H1 (cell line): Measurements from ENCODE around the gene STARD3. TPM values are rescaled to one million over a fixed set of nuclear protein-coding genes. Genes with fewer than 3 reads are reported as not detected.

Source experiments
- CTCF ChIA-PET: fragments of 300-600 bp; sonication (Branson Sonifier 250); formaldehyde crosslinking; loops from one replicate; lab custom pipeline; 2021; ENCODE audit not compliant: partially characterized antibody; lab: Charles Lee
- POLR2A ChIA-PET: fragments of 300-600 bp; sonication (Branson Sonifier 250); formaldehyde crosslinking; loops from one replicate; lab custom pipeline; 2021; ENCODE audit warnings: inconsistent platforms; ENCODE audit not compliant: partially characterized antibody; lab: Charles Lee
- DNase-seq, 2 experiments: peaks; one replicate each; pipeline versions ENCODE4 v3.0.0 to v3.0.0-alpha.2; 2010 to 2022; ENCODE audit warnings: low spot score in 2 of 2, low read depth in 1 of 2, mixed read lengths in 1 of 2
- FAIRE-seq: peaks from 2 replicates; lab custom pipeline; 2011; peaks lifted over from hg19 to GRCh38; lab: Jason Lieb, UNC
- H2AFZ ChIP-seq: 2 replicates; pipeline ENCODE4 v1.8.1; 2012; ENCODE audit warnings: low read length, inconsistent platforms
- H2AK5ac ChIP-seq: 2 replicates; pipeline ENCODE4 v1.6.1; 2013; ENCODE audit warnings: low read depth, low read length
- H2BK120ac ChIP-seq: replicated peaks from 2 replicates; pipeline ENCODE3; 2013; ENCODE audit warnings: low read depth, low read length, inconsistent platforms
- H2BK12ac ChIP-seq: 2 replicates; pipeline ENCODE4 v1.6.1; 2013; ENCODE audit warnings: low read depth, low read length
- H2BK15ac ChIP-seq: 2 replicates; pipeline ENCODE4 v1.6.1; 2013; ENCODE audit warnings: low read length
- H2BK20ac ChIP-seq: 2 replicates; pipeline ENCODE4 v1.6.1; 2013; ENCODE audit warnings: low read length
- H2BK5ac ChIP-seq: 2 replicates; pipeline ENCODE4 v1.6.1; 2013; ENCODE audit warnings: low read depth, low read length
- H3K14ac ChIP-seq: 2 replicates; pipeline ENCODE4 v1.6.1; 2013; ENCODE audit warnings: inconsistent platforms; ENCODE audit not compliant: insufficient read length
- H3K18ac ChIP-seq: 2 replicates; pipeline ENCODE4 v1.6.1; 2013; ENCODE audit warnings: low read length; ENCODE audit errors: extremely low read depth
- H3K23ac ChIP-seq: 2 replicates; pipeline ENCODE4 v1.6.1; 2013; ENCODE audit warnings: inconsistent platforms; ENCODE audit not compliant: insufficient read length
- H3K23me2 ChIP-seq: 2 replicates; pipeline ENCODE4 v1.6.1; 2013; ENCODE audit warnings: low read depth, low read length
- H3K27ac ChIP-seq: 2 replicates; pipeline ENCODE4 v1.6.1; 2011; ENCODE audit warnings: low read depth, low read length, inconsistent platforms
- H3K27me3 ChIP-seq, 4 experiments: replicated peaks in 1 of 4; 1 replicate in 1 of 4; 2 replicates in 3 of 4; pipeline versions ENCODE4 v1.6.1 to v1.8.1; 2011 to 2013; ENCODE audit warnings: low read length in 3 of 4, mild to moderate bottlenecking in 3 of 4, inconsistent platforms in 2 of 4, mixed read lengths in 2 of 4, moderate library complexity in 1 of 4; ENCODE audit not compliant: control insufficient read depth in 3 of 4, insufficient read depth in 3 of 4; ENCODE audit errors: extremely low read depth in 1 of 4
- H3K36me3 ChIP-seq, 4 experiments: 2 replicates each; pipeline versions ENCODE4 v1.6.1 to v1.8.1; 2011 to 2013; ENCODE audit warnings: mild to moderate bottlenecking in 4 of 4, low read length in 3 of 4, moderate library complexity in 2 of 4, control low read depth in 1 of 4, inconsistent platforms in 1 of 4; ENCODE audit not compliant: insufficient read depth in 4 of 4, control insufficient read depth in 2 of 4
- H3K4ac ChIP-seq: replicated peaks from 2 replicates; pipeline ENCODE3; 2013; ENCODE audit warnings: low read length, low read depth, mixed read lengths, inconsistent platforms; ENCODE audit not compliant: insufficient read length
- H3K4me1 ChIP-seq, 4 experiments: replicated peaks in 1 of 4; 1 replicate in 1 of 4; 2 replicates in 3 of 4; pipeline versions ENCODE4 v1.6.1 to v1.8.1; 2011 to 2013; ENCODE audit warnings: low read length in 3 of 4, inconsistent platforms in 2 of 4, mixed read lengths in 1 of 4; ENCODE audit not compliant: insufficient read depth in 4 of 4, control insufficient read depth in 3 of 4
- H3K4me2 ChIP-seq, 2 experiments: 2 replicates each; pipeline versions ENCODE4 v1.6.1 to v1.8.1; 2011 to 2013; ENCODE audit warnings: low read depth in 2 of 2, low read length in 2 of 2, control low read depth in 1 of 2, inconsistent platforms in 1 of 2, mild to moderate bottlenecking in 1 of 2; ENCODE audit not compliant: insufficient read depth in 1 of 2
- H3K4me3 ChIP-seq, 4 experiments: fragments of 200-600, 300-600 bp in 1 of 4; sonication (generic), shearing (Covaris generic), sonication (Bioruptor Twin) in 1 of 4; 2 replicates each; pipeline versions ENCODE4 v1.5.1 to v1.8.1; 2011 to 2016; ENCODE audit warnings: low read length in 4 of 4, low read depth in 3 of 4, control low read depth in 2 of 4, inconsistent platforms in 2 of 4, mild to moderate bottlenecking in 2 of 4, mixed read lengths in 1 of 4, moderate library complexity in 1 of 4; ENCODE audit not compliant: insufficient read depth in 2 of 4; ENCODE audit errors: extremely low read depth in 1 of 4
- H3K56ac ChIP-seq: replicated peaks from 2 replicates; pipeline ENCODE3; 2013; ENCODE audit warnings: low read depth, mild to moderate bottlenecking, mixed read lengths, low read length, inconsistent platforms; ENCODE audit not compliant: insufficient read length
- H3K79me1 ChIP-seq: 2 replicates; pipeline ENCODE4 v1.6.1; 2013; ENCODE audit warnings: low read depth, low read length, control low read depth
- H3K79me2 ChIP-seq, 2 experiments: 2 replicates each; pipeline versions ENCODE4 v1.6.1 to v1.8.1; 2012 to 2013; ENCODE audit warnings: low read length in 2 of 2, mild to moderate bottlenecking in 2 of 2, inconsistent platforms in 1 of 2; ENCODE audit not compliant: insufficient read depth in 2 of 2, control insufficient read depth in 1 of 2
- H3K9ac ChIP-seq, 4 experiments: replicated peaks in 1 of 4; 1 replicate in 1 of 4; 2 replicates in 3 of 4; pipeline versions ENCODE4 v1.6.1 to v1.8.1; 2011 to 2013; ENCODE audit warnings: low read depth in 3 of 4, low read length in 3 of 4, control low read depth in 2 of 4, mild to moderate bottlenecking in 2 of 4, moderate library complexity in 2 of 4, inconsistent platforms in 1 of 4; ENCODE audit errors: extremely low read depth in 1 of 4
- H3K9me3 ChIP-seq, 2 experiments: 2 replicates each; pipeline versions ENCODE4 v1.6.1 to v1.8.1; 2012 to 2013; ENCODE audit warnings: mild to moderate bottlenecking in 2 of 2, moderate library complexity in 2 of 2, control low read depth in 1 of 2, inconsistent platforms in 1 of 2, low read depth in 1 of 2, low read length in 1 of 2, mixed read lengths in 1 of 2; ENCODE audit not compliant: insufficient read depth in 2 of 2
- H4K20me1 ChIP-seq, 2 experiments: replicated peaks in 1 of 2; 2 replicates each; pipeline versions ENCODE3 to v1.8.1; 2011 to 2013; ENCODE audit warnings: inconsistent platforms in 2 of 2, low read length in 2 of 2, mild to moderate bottlenecking in 1 of 2; ENCODE audit not compliant: insufficient read depth in 2 of 2, control insufficient read depth in 1 of 2
- H4K5ac ChIP-seq: 2 replicates; pipeline ENCODE4 v1.6.1; 2013; ENCODE audit warnings: low read length, low read depth, mixed read lengths, inconsistent platforms; ENCODE audit not compliant: insufficient read length
- H4K8ac ChIP-seq: 2 replicates; pipeline ENCODE4 v1.8.0; 2013; ENCODE audit warnings: mild to moderate bottlenecking, moderate library complexity, low read length, inconsistent platforms; ENCODE audit not compliant: insufficient read depth; ENCODE audit errors: extremely low read depth
- H4K91ac ChIP-seq: replicated peaks from 2 replicates; pipeline ENCODE3; 2013; ENCODE audit warnings: low read length, mixed read lengths, inconsistent platforms; ENCODE audit not compliant: insufficient read length
- CHD1 ChIP-seq: IDR thresholded peaks from 2 replicates; pipeline ENCODE4 v1.6.1; 2012; ENCODE audit warnings: low read depth, low read length, improper control_type of control experiment
- CHD2 ChIP-seq: IDR thresholded peaks from 2 replicates; pipeline ENCODE4 v1.6.1; 2012; ENCODE audit warnings: low read length, improper control_type of control experiment
- EZH2 ChIP-seq: fragments of 200-600 bp; sonication (generic); IDR thresholded peaks from 2 replicates; pipeline ENCODE4 v1.7.1; 2012; ENCODE audit warnings: low read depth, mild to moderate bottlenecking, moderate library complexity, low read length, inconsistent platforms; ENCODE audit not compliant: severe bottlenecking
- HDAC6 ChIP-seq: IDR thresholded peaks from one replicate; pipeline ENCODE4 v1.7.1; 2012; ENCODE audit warnings: low read depth, mild to moderate bottlenecking, inconsistent platforms, low read length, moderate library complexity
- KDM5A ChIP-seq: fragments of 200-600 bp; IDR thresholded peaks from 2 replicates; pipeline ENCODE4 v1.7.1; 2012; ENCODE audit warnings: mild to moderate bottlenecking, low read length, inconsistent platforms, mixed read lengths
- SP2 ChIP-seq: IDR thresholded peaks from 2 replicates; pipeline ENCODE4 v1.6.1; 2012; ENCODE audit warnings: mild to moderate bottlenecking, low read length, inconsistent platforms
- SUZ12 ChIP-seq: fragments of 200-600 bp; sonication (generic); IDR thresholded peaks from 2 replicates; pipeline ENCODE4 v1.6.1; 2012; ENCODE audit warnings: mild to moderate bottlenecking, inconsistent platforms, low read length, moderate library complexity, mixed read lengths
- TAF1 ChIP-seq: IDR thresholded peaks from 2 replicates; pipeline ENCODE4 v1.6.1; 2011; ENCODE audit warnings: mild to moderate bottlenecking, low read depth, low read length
- TBP ChIP-seq: IDR thresholded peaks from 2 replicates; pipeline ENCODE4 v1.6.1; 2011; ENCODE audit warnings: low read depth, low read length, improper control_type of control experiment
- ZNF274 ChIP-seq: IDR thresholded peaks from 2 replicates; pipeline ENCODE4 v1.7.0; 2012; ENCODE audit warnings: low read length, borderline replicate concordance; ENCODE audit errors: extremely low read depth
- WGBS, 2 experiments: shearing (Covaris generic) in 1 of 2; methylation state at CpG; one replicate each; pipeline versions ENCODE4 v1.1.6 to v1.1.7; 2013 to 2015; ENCODE audit warnings: low lambda C conversion rate in 2 of 2, mixed read lengths in 2 of 2, inconsistent platforms in 1 of 2, low coverage in 1 of 2, missing lambda C conversion rate in 1 of 2; ENCODE audit not compliant: insufficient replicate concordance in 2 of 2, insufficient coverage in 1 of 2, insufficient read length in 1 of 2; ENCODE audit errors: extremely low coverage in 1 of 2, missing lambda C conversion rate in 1 of 2; 5-methylcytosine and 5-hydroxymethylcytosine counted together
- polyA plus RNA-seq, 7 experiments: library from polyadenylated mRNA; depleted of rRNA in 3 of 7; stranded (reverse) in 5 of 7; unstranded in 2 of 7; fragments of >200 nt in 5 of 7; fragments of 200-250 nt in 2 of 7; gene quantifications; 1 replicate in 5 of 7; 2 replicates in 1 of 7; 4 replicates in 1 of 7; pipeline versions ENCODE4 v1.2.1 to v1.2.3, GENCODE V29; 2011 to 2013; ENCODE audit warnings: missing spikeins in 2 of 7, mixed read lengths in 2 of 7
- total RNA-seq: library from RNA; stranded (reverse); fragmentation: NEBNext Ultra II Directional; extraction: Animal tissue kit (Norgen Biotek cat#: 25700); gene quantifications from 2 replicates; pipeline ENCODE4 v1.2.1, GENCODE V29; 2021

Gene STARD3
- total and polyA plus RNA-seq, 2 of the 8 experiments (the other 6 are each of a cell fraction or from before 2014, with no cell fraction given) = 47.6 to 80.3 TPM

GRCh38 chr17:39674179-39674578 lies 37.2 kb downstream of the STARD3 start:
- ChIA-PET CTCF (interaction anchor here (0.9 to 52.4 kb wide), 10 partner anchors 8 to 107 kb away, joined by 3 to 1885 read pairs (median 8); partner anchors contain the start of genes MIEN1, PGAP3, PPP1R1B and STARD3), POLR2A (interaction anchor here (1.1 to 38.1 kb wide), 6 partner anchors 1 to 74 kb away, joined by 3 to 708 read pairs (median 4); partner anchors contain the start of genes ERBB2, PGAP3, PNMT and TCAP)
- no peak for TF ChIP-seq KDM5A
- no peak for TF ChIP-seq ZNF274
- TF ChIP-seq TBP = no peak
- TF ChIP-seq CHD2 = no peak
- TF ChIP-seq HDAC6 = no peak
- TF ChIP-seq TAF1 = no peak
- no peak for TF ChIP-seq SP2
- no peak for TF ChIP-seq CHD1
- TF ChIP-seq SUZ12 = no peak
- TF ChIP-seq EZH2 = no peak
- Histone ChIP-seq H3K14ac (no peak overlapping the region), H3K4ac (no peak overlapping the region), H3K9ac (no peak overlapping the region), H3K27me3 (peaks cover 0 to 11% (median 2%) of the 10 kb centered on the region in 4 experiments; a peak in 3 of 7 replicates), H2BK5ac (no peak overlapping the region), H2BK15ac (no peak overlapping the region), H2AK5ac (no peak overlapping the region), H3K4me2 (no peak overlapping the region), H4K5ac (no peak overlapping the region), H2AFZ (no peak overlapping the region), H3K4me1 (peaks cover 0 to 15% (median 8%) of the 10 kb centered on the region in 4 experiments; a peak in 6 of 7 replicates), H3K79me1 (no peaks in the 10 kb centered on the region), H3K79me2 (no peaks in the 10 kb centered on the region), H3K23ac (no peak overlapping the region), H3K23me2 (no peaks in the 10 kb centered on the region), H3K36me3 (peaks cover 0 to 3% (median 0%) of the 10 kb centered on the region in 4 experiments; a peak in 1 of 8 replicates), H3K56ac (no peak overlapping the region), H3K27ac (no peak overlapping the region), H3K18ac (no peak overlapping the region), H2BK12ac (no peak overlapping the region; the same call in 1 of the 2 replicates), H2BK20ac (no peak overlapping the region), H2BK120ac (no peak overlapping the region), H4K20me1 (peaks cover 0 to 2% of the 10 kb centered on the region in 2 experiments), H3K4me3 (no peak overlapping the region), H4K8ac (no peak overlapping the region), H4K91ac (no peak overlapping the region), H3K9me3 (no peaks in the 10 kb centered on the region)
- DNase-seq = no peak
- WGBS, 2 experiments = 90% methylated on average over 5 of the region's 5 CpGs; no CpG with 5 or more reads in 1 of the 2 experiments
- FAIRE-seq = no peak
